Uterus (tissue), 4 donors: Measurements from ENCODE around the gene CAMK2G. TPM values are rescaled to one million over a fixed set of nuclear protein-coding genes. Genes with fewer than 3 reads are reported as not detected.

ENCODE experiments used
- DNase-seq, 2 donors: peaks; one replicate each; pipeline ENCODE4 v3.0.0-alpha.2; 2019 to 2020
- H3K27ac ChIP-seq, 2 donors: fragments of 200-600 bp; sonication (generic); 1 replicate in 1 of 2; 2 replicates in 1 of 2; pipeline ENCODE4 v1.5.1; 2016 to 2018
- H3K27me3 ChIP-seq, 2 donors: fragments of 200-600 bp; sonication (generic); one replicate each; pipeline ENCODE4 v1.5.1; 2018 to 2019; ENCODE audit warnings: control low read depth in 1 of 2
- H3K36me3 ChIP-seq, 2 donors: fragments of 200-600 bp; sonication (generic); one replicate each; pipeline ENCODE4 v1.5.1; 2019; ENCODE audit warnings: control low read depth in 1 of 2
- H3K4me1 ChIP-seq, 2 donors: fragments of 200-600 bp; sonication (generic); one replicate each; pipeline ENCODE4 v1.5.1; 2018 to 2019; ENCODE audit warnings: control low read depth in 1 of 2
- H3K4me3 ChIP-seq, 2 donors: fragments of 200-600 bp; sonication (generic); 1 replicate in 1 of 2; 2 replicates in 1 of 2; pipeline ENCODE4 v1.5.1; 2018 to 2019; ENCODE audit warnings: mild to moderate bottlenecking in 1 of 2
- H3K9me3 ChIP-seq, 2 donors: fragments of 200-600 bp; sonication (generic); one replicate each; pipeline ENCODE4 v1.5.1; 2019; ENCODE audit warnings: control low read depth in 1 of 2
- CTCF ChIP-seq, 4 experiments: fragments of 200-600 bp in 2 of 4; fragments of 450-650 bp in 2 of 4; sonication (generic) in 2 of 4; IDR thresholded peaks; one replicate each; pipeline ENCODE4 v1.5.1; 2016 to 2019; ENCODE audit warnings: antibody characterized with exemption in 4 of 4, mild to moderate bottlenecking in 2 of 4, moderate library complexity in 1 of 4
- POLR2A ChIP-seq, 2 donors: fragments of 450-650 bp; IDR thresholded peaks; one replicate each; pipeline ENCODE4 v1.6.1; 2016; ENCODE audit warnings: antibody characterized with exemption in 2 of 2, mild to moderate bottlenecking in 1 of 2, moderate library complexity in 1 of 2
- intact Hi-C: fragments of 100-400 bp; cut with DNase I; formaldehyde crosslinking; loops from one replicate; pipeline ENCODE4 v1.15.1; 2023; ENCODE audit warnings: low total_unique reads
- total RNA-seq, 4 donors: library from RNA; depleted of rRNA in 3 of 4; stranded (reverse); fragments of >200 nt in 3 of 4; gene quantifications; one replicate each; pipeline versions ENCODE4 v1.1.0 to v1.2.4, GENCODE V29; 2014 to 2023
- donor health status: DM: yes; HTN: yes; CAD: no.

CAMK2G gene
- total RNA-seq, 4 donors from 2014 or later = 17.9 to 79.9 (median 40.0) TPM

- H3K27ac ChIP-seq = peak overlapping the region in 1 of 2 donors; percentile 15
- no peaks in the 10 kb centered on the region for H3K36me3 ChIP-seq
- TF ChIP-seq CTCF (IDR thresholded peaks at IDR 0.05) (no peak), POLR2A (IDR thresholded peaks at IDR 0.05) (no peak)
- peaks cover 2 to 11% of the 10 kb centered on the region in 2 donors for H3K4me1 ChIP-seq
- no peak overlapping the region for H3K4me3 ChIP-seq
- no peaks in the 10 kb centered on the region for H3K9me3 ChIP-seq
- no peaks in the 10 kb centered on the region for H3K27me3 ChIP-seq
- no peak for DNase-seq
- intact Hi-C loops = no loop called here
These were observed 18.9 kb downstream of the CAMK2G start for GRCh38 chr10:73855413-73855812.

- no peak for DNase-seq
- no peak overlapping the region for H3K4me3 ChIP-seq
- no peak overlapping the region for H3K27ac ChIP-seq
- peaks cover 4 to 22% of the 10 kb centered on the region in 2 donors for H3K4me1 ChIP-seq
- TF ChIP-seq POLR2A (IDR thresholded peaks at IDR 0.05) = no peak
- TF ChIP-seq CTCF (IDR thresholded peaks at IDR 0.05) = no peak
- no peaks in the 10 kb centered on the region for H3K9me3 ChIP-seq
- H3K36me3 ChIP-seq = no peaks in the 10 kb centered on the region
- intact Hi-C loops = no loop called here
- no peaks in the 10 kb centered on the region for H3K27me3 ChIP-seq
These were observed 20.0 kb downstream of the CAMK2G start for GRCh38 chr10:73854310-73854709.

- no peak for DNase-seq
- H3K27ac ChIP-seq = peak overlapping the region; percentile 94 to 98
These were observed 21.2 kb downstream of the CAMK2G start for GRCh38 chr10:73853196-73853595.

GRCh38 chr10:73850863-73851461 is 23.4 kb downstream of the CAMK2G start:
- Histone ChIP-seq H3K27ac (peak overlapping the region; percentile 94 to 98), H3K36me3 (no peaks in the 10 kb centered on the region), H3K27me3 (no peaks in the 10 kb centered on the region), H3K4me1 (peaks cover 4 to 23% of the 10 kb centered on the region in 2 donors), H3K4me3 (no peak overlapping the region), H3K9me3 (no peaks in the 10 kb centered on the region)
- TF ChIP-seq CTCF (IDR thresholded peaks at IDR 0.05) (peak in 1 of 4 experiments; percentile 13), POLR2A (IDR thresholded peaks at IDR 0.05) (no peak)
- peak; percentile 90 to 93 for DNase-seq
- intact Hi-C loops = no loop called here

More at GRCh38 chr10:73853196-73853595, 21.2 kb downstream of the CAMK2G start:
- Histone ChIP-seq H3K9me3 (no peaks in the 10 kb centered on the region), H3K4me1 (peaks cover 4 to 25% of the 10 kb centered on the region in 2 donors), H3K36me3 (no peaks in the 10 kb centered on the region), H3K4me3 (no peak overlapping the region), H3K27me3 (no peaks in the 10 kb centered on the region)
- no peak for TF ChIP-seq POLR2A (IDR thresholded peaks at IDR 0.05)
- TF ChIP-seq CTCF (IDR thresholded peaks at IDR 0.05) = no peak
- intact Hi-C loops = no loop called here

- TF ChIP-seq POLR2A (IDR thresholded peaks at IDR 0.05) (no peak), CTCF (IDR thresholded peaks at IDR 0.05) (no peak)
- H3K4me3 ChIP-seq = no peak overlapping the region
- H3K4me1 ChIP-seq = peaks cover 4 to 23% of the 10 kb centered on the region in 2 donors
- intact Hi-C loops = no loop called here
- DNase-seq = peak in 1 of 2 donors; percentile 43
- H3K27ac ChIP-seq = peak overlapping the region; percentile 94 to 98
- no peaks in the 10 kb centered on the region for H3K27me3 ChIP-seq
- no peaks in the 10 kb centered on the region for H3K36me3 ChIP-seq
- no peaks in the 10 kb centered on the region for H3K9me3 ChIP-seq
These were observed 24.1 kb downstream of the CAMK2G start for GRCh38 chr10:73850211-73850610.
